Panc1 (cell line): ENCODE measurements around the gene FGG.

Experiments used
- POLR2AphosphoS5 ChIP-seq: IDR thresholded peaks from 2 replicates; pipeline ENCODE4 v1.6.1; 2012; ENCODE audit warnings: mild to moderate bottlenecking, low read depth, low read length, moderate library complexity
- SIN3A ChIP-seq: IDR thresholded peaks from 2 replicates; pipeline ENCODE4 v1.6.1; 2012; ENCODE audit warnings: low read depth, mild to moderate bottlenecking, low read length, moderate library complexity, borderline replicate concordance; ENCODE audit not compliant: insufficient read depth
- TCF7L2 ChIP-seq: IDR thresholded peaks from 2 replicates; pipeline ENCODE4 v1.6.1; 2011; ENCODE audit warnings: mild to moderate bottlenecking, low read depth, low read length, inconsistent platforms
- TF ChIP-seq, protein P1 (sequence below): fragments of 450-650 bp; IDR thresholded peaks from 2 replicates; pipeline ENCODE4 v1.5.1; 2017; ENCODE audit warnings: mild to moderate bottlenecking
- TF ChIP-seq, protein P2 (sequence below), 2 experiments: IDR thresholded peaks; 2 replicates each; pipeline ENCODE4 v1.6.1; 2011 to 2012; ENCODE audit warnings: low read depth in 2 of 2, control low read depth in 1 of 2, low read length in 1 of 2, mild to moderate bottlenecking in 1 of 2, moderate library complexity in 1 of 2; ENCODE audit not compliant: insufficient read depth in 1 of 2

DNA sequence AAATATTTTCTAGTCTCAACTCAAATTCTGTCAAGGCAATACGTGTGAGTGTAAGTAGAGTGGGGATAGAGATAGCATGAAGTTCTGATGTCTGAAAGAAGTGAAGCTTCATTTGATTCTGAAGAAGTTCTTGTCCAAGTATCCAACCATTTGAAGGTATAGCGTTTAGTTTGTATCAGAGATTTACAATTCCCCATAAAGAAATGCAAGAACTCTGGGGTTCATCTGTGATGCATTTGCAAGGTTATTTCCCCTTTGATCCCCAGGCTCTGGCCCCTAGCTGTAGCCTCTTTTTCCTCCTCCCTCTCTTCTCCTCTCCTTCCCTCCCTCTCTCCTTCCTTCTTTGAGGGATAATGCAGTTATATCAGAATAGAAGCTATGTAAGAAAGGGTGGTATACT lies 29.7 kb downstream of the FGG start:
- TF ChIP-seq POLR2AphosphoS5 (no peak), TCF7L2 (no peak), SIN3A (no peak)
- TF ChIP-seq, protein P1, sequence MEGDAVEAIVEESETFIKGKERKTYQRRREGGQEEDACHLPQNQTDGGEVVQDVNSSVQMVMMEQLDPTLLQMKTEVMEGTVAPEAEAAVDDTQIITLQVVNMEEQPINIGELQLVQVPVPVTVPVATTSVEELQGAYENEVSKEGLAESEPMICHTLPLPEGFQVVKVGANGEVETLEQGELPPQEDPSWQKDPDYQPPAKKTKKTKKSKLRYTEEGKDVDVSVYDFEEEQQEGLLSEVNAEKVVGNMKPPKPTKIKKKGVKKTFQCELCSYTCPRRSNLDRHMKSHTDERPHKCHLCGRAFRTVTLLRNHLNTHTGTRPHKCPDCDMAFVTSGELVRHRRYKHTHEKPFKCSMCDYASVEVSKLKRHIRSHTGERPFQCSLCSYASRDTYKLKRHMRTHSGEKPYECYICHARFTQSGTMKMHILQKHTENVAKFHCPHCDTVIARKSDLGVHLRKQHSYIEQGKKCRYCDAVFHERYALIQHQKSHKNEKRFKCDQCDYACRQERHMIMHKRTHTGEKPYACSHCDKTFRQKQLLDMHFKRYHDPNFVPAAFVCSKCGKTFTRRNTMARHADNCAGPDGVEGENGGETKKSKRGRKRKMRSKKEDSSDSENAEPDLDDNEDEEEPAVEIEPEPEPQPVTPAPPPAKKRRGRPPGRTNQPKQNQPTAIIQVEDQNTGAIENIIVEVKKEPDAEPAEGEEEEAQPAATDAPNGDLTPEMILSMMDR, result no peak
- TF ChIP-seq, protein P2, sequence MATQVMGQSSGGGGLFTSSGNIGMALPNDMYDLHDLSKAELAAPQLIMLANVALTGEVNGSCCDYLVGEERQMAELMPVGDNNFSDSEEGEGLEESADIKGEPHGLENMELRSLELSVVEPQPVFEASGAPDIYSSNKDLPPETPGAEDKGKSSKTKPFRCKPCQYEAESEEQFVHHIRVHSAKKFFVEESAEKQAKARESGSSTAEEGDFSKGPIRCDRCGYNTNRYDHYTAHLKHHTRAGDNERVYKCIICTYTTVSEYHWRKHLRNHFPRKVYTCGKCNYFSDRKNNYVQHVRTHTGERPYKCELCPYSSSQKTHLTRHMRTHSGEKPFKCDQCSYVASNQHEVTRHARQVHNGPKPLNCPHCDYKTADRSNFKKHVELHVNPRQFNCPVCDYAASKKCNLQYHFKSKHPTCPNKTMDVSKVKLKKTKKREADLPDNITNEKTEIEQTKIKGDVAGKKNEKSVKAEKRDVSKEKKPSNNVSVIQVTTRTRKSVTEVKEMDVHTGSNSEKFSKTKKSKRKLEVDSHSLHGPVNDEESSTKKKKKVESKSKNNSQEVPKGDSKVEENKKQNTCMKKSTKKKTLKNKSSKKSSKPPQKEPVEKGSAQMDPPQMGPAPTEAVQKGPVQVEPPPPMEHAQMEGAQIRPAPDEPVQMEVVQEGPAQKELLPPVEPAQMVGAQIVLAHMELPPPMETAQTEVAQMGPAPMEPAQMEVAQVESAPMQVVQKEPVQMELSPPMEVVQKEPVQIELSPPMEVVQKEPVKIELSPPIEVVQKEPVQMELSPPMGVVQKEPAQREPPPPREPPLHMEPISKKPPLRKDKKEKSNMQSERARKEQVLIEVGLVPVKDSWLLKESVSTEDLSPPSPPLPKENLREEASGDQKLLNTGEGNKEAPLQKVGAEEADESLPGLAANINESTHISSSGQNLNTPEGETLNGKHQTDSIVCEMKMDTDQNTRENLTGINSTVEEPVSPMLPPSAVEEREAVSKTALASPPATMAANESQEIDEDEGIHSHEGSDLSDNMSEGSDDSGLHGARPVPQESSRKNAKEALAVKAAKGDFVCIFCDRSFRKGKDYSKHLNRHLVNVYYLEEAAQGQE (IDR thresholded peaks at IDR 0.05; ENCODE audit: insufficient read depth in 1 of 2, low read depth in 2 of 2, low read length in 1 of 2), result no peak
